Peyer's patch (tissue), 4 donors: Measurements from ENCODE around the gene FLRT2. TPM values are rescaled to one million over a fixed set of nuclear protein-coding genes. Genes with fewer than 3 reads are reported as not detected.

ENCODE experiments used
- DNase-seq, 3 donors: peaks; one replicate each; pipeline ENCODE4 v3.0.0-alpha.2; 2017 to 2019
- H3K27ac ChIP-seq, 4 donors: fragments of 200-600 bp; sonication (generic); one replicate each; pipeline ENCODE4 v1.5.1; 2016 to 2019
- H3K27me3 ChIP-seq, 2 donors: fragments of 200-600 bp; sonication (generic); one replicate each; pipeline ENCODE4 v1.5.1; 2019
- H3K36me3 ChIP-seq, 3 donors: fragments of 200-600 bp; sonication (generic); one replicate each; pipeline ENCODE4 v1.5.1; 2016 to 2019
- H3K4me1 ChIP-seq, 4 donors: fragments of 200-600 bp; sonication (generic); one replicate each; pipeline ENCODE4 v1.5.1; 2016 to 2019
- H3K4me3 ChIP-seq, 4 donors: fragments of 200-600 bp; sonication (generic); 1 replicate in 3 of 4; 2 replicates in 1 of 4; pipeline ENCODE4 v1.5.1; 2016 to 2019; ENCODE audit warnings: mild to moderate bottlenecking in 1 of 4
- H3K9me3 ChIP-seq, 4 donors: fragments of 200-600 bp; sonication (generic); one replicate each; pipeline ENCODE4 v1.5.1; 2016 to 2019; ENCODE audit warnings: mild to moderate bottlenecking in 1 of 4
- POLR2A ChIP-seq, 2 donors: fragments of 450-650 bp; IDR thresholded peaks; one replicate each; pipeline ENCODE4 v1.5.1; 2017; ENCODE audit warnings: antibody characterized with exemption in 2 of 2, mild to moderate bottlenecking in 2 of 2, moderate library complexity in 2 of 2
- total RNA-seq, 4 donors: library from RNA; depleted of rRNA; stranded (reverse); fragments of >200 nt; gene quantifications; one replicate each; pipeline ENCODE4 v1.1.0, GENCODE V29; 2016
- TF ChIP-seq, protein P1 (sequence below), 6 experiments: fragments of 450-650 bp in 4 of 6; fragments of 200-600 bp in 2 of 6; sonication (generic) in 1 of 6; IDR thresholded peaks; one replicate each; pipeline ENCODE4 v1.5.1; 2017 to 2019; ENCODE audit warnings: antibody characterized with exemption in 6 of 6, mild to moderate bottlenecking in 3 of 6, moderate library complexity in 1 of 6

Gene FLRT2
- total RNA-seq, 4 donors from 2014 or later = 1.1 to 4.8 (median 2.2) TPM

GRCh38 chr14:85687456-85687855 is 157.5 kb downstream of the FLRT2 start:
- Histone ChIP-seq H3K36me3 (no peaks in the 10 kb centered on the region), H3K27ac (no peak overlapping the region), H3K27me3 (no peaks in the 10 kb centered on the region), H3K4me1 (no peaks in the 10 kb centered on the region), H3K4me3 (no peak overlapping the region), H3K9me3 (no peaks in the 10 kb centered on the region)
- no peak for DNase-seq
- TF ChIP-seq, protein P1, sequence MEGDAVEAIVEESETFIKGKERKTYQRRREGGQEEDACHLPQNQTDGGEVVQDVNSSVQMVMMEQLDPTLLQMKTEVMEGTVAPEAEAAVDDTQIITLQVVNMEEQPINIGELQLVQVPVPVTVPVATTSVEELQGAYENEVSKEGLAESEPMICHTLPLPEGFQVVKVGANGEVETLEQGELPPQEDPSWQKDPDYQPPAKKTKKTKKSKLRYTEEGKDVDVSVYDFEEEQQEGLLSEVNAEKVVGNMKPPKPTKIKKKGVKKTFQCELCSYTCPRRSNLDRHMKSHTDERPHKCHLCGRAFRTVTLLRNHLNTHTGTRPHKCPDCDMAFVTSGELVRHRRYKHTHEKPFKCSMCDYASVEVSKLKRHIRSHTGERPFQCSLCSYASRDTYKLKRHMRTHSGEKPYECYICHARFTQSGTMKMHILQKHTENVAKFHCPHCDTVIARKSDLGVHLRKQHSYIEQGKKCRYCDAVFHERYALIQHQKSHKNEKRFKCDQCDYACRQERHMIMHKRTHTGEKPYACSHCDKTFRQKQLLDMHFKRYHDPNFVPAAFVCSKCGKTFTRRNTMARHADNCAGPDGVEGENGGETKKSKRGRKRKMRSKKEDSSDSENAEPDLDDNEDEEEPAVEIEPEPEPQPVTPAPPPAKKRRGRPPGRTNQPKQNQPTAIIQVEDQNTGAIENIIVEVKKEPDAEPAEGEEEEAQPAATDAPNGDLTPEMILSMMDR (IDR thresholded peaks at IDR 0.05) = no peak
- TF ChIP-seq POLR2A (IDR thresholded peaks at IDR 0.05) = no peak

GRCh38 chr14:85688006-85688405 is 158.1 kb downstream of the FLRT2 start:
- H3K9me3 ChIP-seq = no peaks in the 10 kb centered on the region
- DNase-seq = no peak

GRCh38 chr14:85695300-85695699 is 165.4 kb downstream of the FLRT2 start:
- H3K36me3 ChIP-seq = no peaks in the 10 kb centered on the region
- H3K4me3 ChIP-seq = no peak overlapping the region
- no peaks in the 10 kb centered on the region for H3K4me1 ChIP-seq
- no peak for DNase-seq
- no peaks in the 10 kb centered on the region for H3K27me3 ChIP-seq
- no peaks in the 10 kb centered on the region for H3K9me3 ChIP-seq
- H3K27ac ChIP-seq = no peak overlapping the region
- TF ChIP-seq POLR2A (IDR thresholded peaks at IDR 0.05) = no peak
- TF ChIP-seq, protein P1 (IDR thresholded peaks at IDR 0.05) = no peak

More at GRCh38 chr14:85688006-85688405, 158.1 kb downstream of the FLRT2 start:
- no peaks in the 10 kb centered on the region for H3K27me3 ChIP-seq
- H3K27ac ChIP-seq = no peak overlapping the region
- TF ChIP-seq, protein P1 (IDR thresholded peaks at IDR 0.05) = no peak
- no peak for TF ChIP-seq POLR2A (IDR thresholded peaks at IDR 0.05)
- H3K4me3 ChIP-seq = no peak overlapping the region
- H3K4me1 ChIP-seq = no peaks in the 10 kb centered on the region
- no peaks in the 10 kb centered on the region for H3K36me3 ChIP-seq

DNA sequence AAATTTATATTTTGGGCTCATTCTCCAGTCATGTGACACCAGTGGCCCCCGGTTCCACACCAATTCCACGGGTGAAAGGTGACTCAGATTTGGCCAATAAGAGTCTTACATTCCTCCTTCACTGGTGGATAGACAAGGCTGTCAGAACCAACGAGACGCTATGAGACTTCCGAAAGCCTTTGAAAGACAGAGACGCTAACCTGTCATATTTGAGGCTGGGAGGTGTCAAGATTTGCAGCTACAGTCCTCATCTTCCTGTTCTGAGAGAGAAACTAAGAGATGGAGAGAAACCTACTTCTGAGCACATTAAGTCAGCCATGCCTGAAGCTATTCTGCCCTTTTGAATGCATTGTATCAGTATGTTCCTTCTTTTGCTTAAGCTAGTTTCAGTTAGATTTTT is 171.2 kb downstream of the FLRT2 start:
- DNase-seq = no peak
- Histone ChIP-seq H3K4me1 (no peaks in the 10 kb centered on the region), H3K9me3 (no peaks in the 10 kb centered on the region), H3K27ac (no peak overlapping the region), H3K4me3 (no peak overlapping the region), H3K27me3 (no peaks in the 10 kb centered on the region), H3K36me3 (no peaks in the 10 kb centered on the region)
- TF ChIP-seq POLR2A (IDR thresholded peaks at IDR 0.05) = no peak
- TF ChIP-seq, protein P1 (IDR thresholded peaks at IDR 0.05) = no peak

GRCh38 chr14:85701763-85702162 is 171.8 kb downstream of the FLRT2 start:
- H3K27ac ChIP-seq = no peak overlapping the region
- no peaks in the 10 kb centered on the region for H3K4me1 ChIP-seq
- DNase-seq = no peak
- TF ChIP-seq, protein P1 (IDR thresholded peaks at IDR 0.05) = no peak
- TF ChIP-seq POLR2A (IDR thresholded peaks at IDR 0.05) = no peak
- no peaks in the 10 kb centered on the region for H3K9me3 ChIP-seq
- H3K27me3 ChIP-seq = no peaks in the 10 kb centered on the region
- H3K36me3 ChIP-seq = no peaks in the 10 kb centered on the region
- H3K4me3 ChIP-seq = no peak overlapping the region

GRCh38 chr14:85702191-85702590 is 172.2 kb downstream of the FLRT2 start:
- TF ChIP-seq, protein P1 (IDR thresholded peaks at IDR 0.05) = no peak
- no peak for TF ChIP-seq POLR2A (IDR thresholded peaks at IDR 0.05)
- Histone ChIP-seq H3K36me3 (no peaks in the 10 kb centered on the region), H3K27me3 (no peaks in the 10 kb centered on the region), H3K4me1 (no peaks in the 10 kb centered on the region), H3K9me3 (no peaks in the 10 kb centered on the region), H3K27ac (no peak overlapping the region), H3K4me3 (no peak overlapping the region)
- no peak for DNase-seq
